AML-193 (cell line): ENCODE results near the gene IL22RA2.
"Not testable (repeated sequence)": the region's sequence is repeated elsewhere in the genome, so short reads cannot be mapped to it uniquely, and the experiment has no call there.

ENCODE experiments used
- DNase-seq, 2 experiments: peaks; one replicate each; lab custom pipeline; 2025; lab: John Stamatoyannopoulos, UW

The IL22RA2 gene

DNA sequence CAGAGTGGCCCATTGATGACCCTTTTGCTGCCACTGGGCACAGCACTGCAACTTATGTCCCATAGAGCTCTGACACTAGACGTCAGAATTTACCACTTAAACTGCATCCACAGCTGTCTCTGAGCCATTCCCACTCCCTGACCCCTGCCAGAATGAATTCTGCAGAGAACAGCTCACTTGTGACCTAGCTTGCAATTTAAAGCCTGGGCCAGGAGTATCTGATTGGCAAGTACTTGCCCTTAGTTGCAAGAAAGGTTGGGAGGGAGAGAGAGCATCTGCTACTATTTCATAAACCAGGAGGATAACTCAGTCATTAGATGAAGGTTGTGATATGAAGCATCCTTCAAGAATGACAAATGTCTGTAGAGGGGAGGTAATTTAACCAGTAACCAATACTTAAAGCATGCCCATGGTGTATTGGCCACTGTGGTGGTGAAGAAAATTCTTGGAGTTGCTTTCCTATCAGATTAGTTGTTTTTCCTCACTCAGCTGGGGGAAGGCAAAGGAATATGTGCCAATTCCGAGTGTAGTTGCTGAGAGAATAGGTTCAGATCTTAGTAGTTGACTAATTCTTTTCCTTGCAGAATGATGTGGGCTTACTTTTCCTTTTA, 46.5 kb downstream of the IL22RA2 start:
- DNase-seq: no peak

DNA sequence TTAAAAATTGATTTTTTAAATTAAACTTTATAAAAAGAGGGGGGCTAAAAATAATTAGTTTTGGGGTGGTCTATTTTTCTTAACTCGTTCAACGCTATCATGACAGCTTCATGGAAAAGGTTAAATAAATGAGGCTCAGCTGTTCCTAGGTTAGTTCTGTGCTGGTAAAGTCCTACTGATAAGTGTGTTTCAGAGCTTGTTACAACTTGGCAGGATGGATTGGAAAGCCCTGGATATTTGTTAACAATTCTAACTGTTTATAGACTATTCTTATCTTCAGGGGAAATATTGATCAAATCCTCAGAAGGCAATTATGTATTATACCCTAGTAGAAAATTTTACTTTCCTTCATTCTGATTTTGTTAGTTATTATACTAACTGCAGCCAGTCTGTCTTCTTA, 50.4 kb downstream of the IL22RA2 start:
- no peak for DNase-seq

DNA sequence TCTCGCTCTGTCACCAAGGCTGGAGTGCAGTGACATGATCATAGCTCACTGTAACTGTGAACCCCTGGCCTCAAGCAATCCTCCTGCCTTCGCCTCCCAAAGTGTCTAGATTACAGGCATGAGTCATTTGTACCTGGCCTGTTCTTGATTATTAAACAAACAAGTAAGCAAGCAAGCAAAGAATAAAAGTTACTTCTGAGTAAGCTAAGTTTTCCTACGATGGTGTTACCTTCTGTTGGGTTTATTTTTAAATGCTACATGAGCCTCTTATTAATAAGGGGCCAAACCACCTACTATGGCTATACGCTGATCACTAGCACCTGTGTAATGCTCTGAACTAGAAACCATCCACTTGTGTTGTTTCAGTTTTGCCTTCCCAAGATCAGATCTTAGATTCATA, 50.8 kb downstream of the IL22RA2 start:
- DNase-seq: no peak

DNA sequence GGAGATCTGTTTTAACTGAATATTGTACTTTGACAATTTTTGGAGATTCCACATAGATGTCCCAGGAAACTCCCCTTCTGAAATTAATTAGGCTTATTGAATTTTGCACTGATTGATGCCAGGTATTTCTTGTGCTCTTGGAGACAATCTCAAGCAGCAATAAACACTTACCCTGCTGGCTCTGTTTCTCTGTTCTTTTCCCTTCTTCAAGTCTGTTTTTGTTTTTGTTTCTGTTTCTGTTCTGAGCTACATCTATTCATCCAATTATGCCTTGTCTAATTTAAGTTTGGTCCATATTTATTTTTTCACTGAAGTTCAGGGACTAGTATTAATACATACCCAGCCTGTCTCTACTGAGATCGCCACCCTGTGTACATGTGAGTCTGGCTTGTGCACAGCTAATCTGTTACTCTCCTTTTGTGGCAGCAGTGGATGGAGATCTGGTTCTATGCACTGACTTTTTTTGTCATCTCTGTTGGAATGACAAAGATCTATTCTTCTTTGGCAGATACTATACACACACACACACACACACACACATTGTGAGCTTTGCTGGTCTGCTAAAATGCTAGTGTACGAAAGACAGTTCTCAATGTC, 51.9 kb downstream of the IL22RA2 start:
- no peak for DNase-seq

DNA sequence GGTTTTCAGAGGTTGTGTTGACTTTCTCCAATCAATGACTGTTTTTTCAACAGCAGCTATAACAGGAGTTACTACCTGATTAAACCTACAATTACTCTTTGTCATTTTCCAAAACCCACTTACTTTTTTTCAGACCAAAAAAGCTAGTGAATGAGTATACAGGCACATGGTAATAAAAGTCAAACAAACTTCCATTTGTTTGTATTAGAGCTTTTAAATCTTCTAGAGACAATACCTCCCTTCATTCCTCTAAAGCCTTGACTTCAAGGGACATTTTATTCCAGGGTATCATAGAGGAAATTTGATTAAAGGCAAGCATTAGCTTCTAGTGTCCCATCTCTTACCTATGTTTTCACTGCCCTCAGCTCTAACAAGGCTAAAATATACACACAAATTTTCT, 52.7 kb downstream of the IL22RA2 start:
- DNase-seq: no peak

DNA sequence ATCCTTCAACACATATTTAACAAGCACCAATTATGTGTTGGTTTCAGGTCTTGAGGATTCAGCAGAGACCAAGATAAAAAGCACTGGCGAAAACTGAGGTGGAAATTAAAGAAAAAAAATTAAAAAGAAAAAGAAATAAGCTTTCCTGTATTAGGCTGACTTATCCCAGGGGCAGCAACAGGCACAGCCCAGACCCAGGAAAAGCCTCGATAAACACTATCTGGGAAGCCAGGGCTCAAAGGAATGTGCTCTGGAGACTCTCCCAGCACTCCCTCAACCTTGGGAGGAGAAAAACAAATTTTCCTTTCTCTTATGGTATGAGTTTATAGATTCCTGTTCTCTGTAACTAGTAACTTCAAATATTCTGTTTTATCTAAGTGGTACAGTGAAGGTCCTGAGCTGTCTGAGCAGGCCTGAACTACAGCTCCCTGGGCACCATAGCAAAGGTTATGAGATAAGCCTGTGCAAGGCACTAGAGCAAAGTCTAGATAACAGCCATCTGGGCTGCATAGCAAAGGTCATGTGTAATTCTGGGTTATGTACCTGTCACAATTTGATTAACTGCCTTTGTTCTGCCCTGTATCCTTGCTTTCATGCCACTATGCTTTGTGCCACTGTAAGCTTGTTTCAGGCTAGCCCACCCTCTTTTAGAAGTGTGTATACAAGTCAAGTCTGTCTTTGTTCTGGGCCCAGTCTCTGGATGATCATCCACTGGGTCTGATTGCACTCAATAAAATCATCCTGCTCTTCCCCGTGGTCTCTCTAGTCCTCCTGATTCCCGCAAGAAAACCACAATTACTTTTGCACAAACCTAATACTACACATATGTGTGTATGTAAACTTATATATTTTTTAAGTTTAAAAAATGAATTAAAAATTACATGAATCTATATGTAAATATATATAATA, 54.0 kb downstream of the IL22RA2 start:
- DNase-seq: no peak

DNA sequence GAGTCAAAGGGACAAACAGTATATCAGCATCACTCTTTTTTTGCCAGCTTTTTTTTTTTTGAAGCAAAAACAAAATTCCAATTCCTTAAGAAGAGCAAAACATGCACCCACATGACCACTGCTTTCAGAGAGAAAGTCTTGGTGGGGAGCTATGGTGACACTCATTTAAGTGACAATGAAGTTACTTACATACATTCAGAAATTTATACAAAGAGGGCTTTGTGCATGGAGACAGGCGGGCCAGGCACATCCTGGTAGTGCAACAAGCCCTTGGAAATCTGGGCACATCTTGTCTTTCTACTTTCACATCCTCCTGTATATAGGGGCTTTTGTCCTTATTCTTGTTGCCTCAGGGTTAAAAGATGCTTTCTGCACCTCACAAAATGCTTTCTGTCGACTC, 55.9 kb downstream of the IL22RA2 start:
- DNase-seq: no peak

DNA sequence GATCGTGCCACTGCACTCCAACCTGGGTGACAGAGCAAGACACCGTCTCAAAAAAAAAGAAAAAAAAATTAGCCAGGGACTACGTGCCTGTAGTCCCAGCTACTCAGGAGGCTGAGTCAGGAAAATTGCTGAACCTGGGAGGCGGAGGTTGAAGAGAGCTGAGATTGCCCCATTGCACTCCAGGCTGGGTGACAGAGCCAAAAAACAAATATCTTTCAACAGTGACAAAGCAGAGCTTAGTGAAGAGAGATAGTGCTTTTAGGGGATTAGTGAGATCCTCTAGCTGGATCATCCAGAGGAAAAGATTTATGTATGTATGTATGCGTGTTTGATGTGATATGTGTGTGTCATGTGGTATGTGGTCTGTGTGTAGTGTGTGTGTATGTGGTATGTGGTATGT, 56.6 kb downstream of the IL22RA2 start:
- no peak for DNase-seq

DNA sequence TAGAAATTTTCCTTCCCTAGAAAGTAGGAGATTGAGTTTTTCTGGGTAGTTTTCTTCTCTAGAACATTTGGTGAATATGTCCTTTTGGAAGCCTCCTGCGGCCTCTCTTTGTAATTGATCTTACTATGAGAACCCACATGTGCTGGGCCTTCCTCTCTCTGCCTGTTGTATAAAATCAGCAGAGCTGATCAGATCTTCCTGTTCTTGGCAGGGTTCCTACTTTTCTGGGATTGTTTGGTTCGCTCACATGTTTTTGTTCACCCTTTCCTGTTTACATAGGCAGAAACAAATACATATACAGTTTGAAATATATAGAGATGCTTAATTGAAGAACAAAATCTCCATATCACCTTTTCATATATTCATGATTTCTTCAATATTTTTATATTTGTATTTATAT, 57.8 kb downstream of the IL22RA2 start:
- no peak for DNase-seq

DNA sequence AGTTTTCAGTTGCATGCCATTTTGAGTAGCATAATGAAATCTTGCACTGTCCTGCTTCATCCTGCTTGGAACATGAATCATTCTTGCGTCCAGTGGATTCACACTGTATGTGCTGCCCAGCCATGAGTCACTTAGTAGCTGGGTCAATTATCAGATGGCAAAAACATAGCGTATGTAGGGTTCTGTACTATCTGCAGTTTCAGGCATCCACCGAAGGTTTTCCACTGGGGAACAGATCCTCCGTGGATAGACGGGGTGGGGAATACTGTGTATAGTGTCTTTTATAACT, 61.4 kb downstream of the IL22RA2 start:
- no peak for DNase-seq

DNA sequence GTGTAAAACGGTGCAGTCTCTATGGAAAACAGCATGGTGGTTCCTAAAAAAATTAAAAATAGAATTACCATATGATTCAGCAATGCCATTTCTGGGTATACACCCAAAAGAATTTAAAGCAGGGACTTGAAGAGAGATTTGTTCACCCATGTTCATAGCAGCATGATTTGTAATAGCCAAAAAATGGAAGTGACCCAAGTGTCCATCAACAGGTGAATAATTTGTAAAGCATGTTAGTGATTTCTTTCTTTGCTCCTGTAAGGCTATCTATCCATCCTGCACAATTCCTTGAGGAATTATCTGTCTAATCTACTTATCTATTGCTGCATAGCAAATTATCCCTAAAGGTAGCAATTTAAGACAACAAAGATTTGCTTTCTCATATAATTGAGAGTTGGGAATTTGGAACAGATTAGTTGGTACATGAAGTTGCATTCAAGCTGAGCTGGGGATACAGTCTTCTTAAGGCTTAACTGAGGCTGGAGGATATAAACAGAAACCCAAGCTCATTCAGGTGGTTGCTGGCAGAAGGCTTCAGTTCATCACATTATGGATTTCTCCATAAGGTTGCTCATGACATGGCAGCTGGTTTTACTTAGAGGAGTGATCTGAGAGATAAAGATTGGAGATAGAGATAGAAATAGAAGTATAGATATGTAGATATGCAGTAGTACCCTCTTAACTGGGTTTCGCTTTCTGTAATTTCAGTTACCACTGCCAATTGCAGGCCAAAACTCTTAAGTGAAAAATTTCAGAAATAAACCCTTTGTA, 62.0 kb downstream of the IL22RA2 start:
- DNase-seq: no peak

DNA sequence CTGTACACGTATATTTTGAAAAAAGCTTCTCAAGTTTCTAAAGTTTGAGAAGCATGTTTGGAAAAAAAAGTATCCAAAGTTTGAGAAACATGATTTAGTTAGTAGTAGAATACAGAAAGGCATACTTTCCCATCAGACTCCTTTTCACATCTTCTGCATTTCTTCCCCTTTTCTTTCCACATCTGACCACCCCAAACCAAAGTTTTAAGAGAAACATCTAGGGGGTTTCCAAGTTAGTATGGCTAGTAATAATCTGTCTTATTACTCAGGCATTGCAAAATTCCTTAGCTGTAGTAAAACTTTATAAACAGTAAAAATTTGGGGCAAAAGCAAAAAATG, 65.7 kb downstream of the IL22RA2 start:
- no peak for DNase-seq

DNA sequence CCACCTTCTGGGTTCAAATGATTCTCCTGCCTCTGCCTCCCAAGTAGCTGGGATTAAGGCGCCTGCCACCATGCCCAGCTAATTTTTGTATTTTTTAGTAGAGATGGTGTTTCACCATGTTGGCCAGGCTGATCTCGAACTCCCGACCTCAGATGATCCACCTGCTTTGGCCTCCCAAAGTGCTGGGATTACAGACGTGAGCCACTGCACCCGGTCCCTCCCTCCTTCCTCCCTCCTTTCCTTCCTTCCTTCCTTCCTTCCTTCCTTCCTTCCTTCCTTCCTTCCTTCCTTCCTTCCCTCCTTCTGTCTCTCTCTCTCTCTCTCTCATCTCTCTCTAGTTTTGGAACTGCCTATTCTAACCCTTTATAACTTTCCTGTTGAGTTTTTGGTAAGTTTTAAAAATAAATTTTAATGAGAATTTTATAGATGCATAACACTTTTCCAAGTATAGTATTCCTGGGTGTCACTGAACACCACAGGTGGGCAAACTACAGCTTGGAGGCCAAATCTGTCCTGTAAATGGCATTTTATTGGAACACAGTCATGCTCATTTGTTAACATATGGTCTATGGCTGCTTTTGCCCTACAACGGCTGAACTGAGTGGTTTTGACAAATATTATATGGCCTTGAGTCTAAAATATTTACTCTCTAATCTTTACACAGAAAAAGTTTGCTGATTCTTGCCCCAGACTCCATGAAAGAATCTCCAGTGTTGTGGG, 66.2 kb downstream of the IL22RA2 start:
- not testable (repeated sequence) for DNase-seq

DNA sequence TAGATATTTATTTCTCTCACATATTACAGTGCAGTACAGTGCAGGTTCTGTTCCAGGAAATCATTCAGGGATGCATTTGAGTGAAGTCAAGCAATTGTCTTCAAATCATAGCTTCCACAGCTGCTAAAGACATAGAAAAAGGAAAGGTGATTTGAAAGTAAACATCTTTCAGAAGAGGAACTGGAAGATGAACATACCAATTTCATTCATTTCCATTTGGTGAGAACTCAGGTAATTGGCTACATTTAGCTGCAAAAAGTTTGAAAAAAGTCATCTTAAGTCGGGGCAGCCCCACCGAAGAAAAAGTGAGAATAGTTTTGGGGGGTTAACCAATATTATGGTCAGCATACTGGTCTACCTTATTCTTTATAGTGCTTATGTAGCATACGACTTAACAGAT, 67.3 kb downstream of the IL22RA2 start:
- DNase-seq: no peak

DNA sequence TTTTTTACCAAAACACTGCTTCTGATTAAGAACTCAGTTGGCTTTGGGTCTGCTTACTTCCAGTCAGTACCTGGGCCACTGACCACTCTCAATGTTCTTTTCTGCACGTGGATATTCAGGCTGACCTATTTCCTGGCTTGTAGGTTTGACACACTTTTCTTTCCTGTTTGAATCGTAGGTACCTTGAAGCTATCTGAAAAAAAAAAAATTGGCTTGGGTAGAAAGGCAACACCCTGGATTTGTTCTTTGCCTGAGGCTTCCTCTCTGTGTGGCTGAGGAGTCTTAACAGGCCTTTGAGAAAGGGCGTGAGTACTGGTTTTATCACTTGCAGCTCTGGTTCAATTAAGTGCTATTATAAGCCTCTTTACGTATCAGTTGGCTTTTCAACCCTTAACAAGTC, 68.1 kb downstream of the IL22RA2 start:
- no peak for DNase-seq

DNA sequence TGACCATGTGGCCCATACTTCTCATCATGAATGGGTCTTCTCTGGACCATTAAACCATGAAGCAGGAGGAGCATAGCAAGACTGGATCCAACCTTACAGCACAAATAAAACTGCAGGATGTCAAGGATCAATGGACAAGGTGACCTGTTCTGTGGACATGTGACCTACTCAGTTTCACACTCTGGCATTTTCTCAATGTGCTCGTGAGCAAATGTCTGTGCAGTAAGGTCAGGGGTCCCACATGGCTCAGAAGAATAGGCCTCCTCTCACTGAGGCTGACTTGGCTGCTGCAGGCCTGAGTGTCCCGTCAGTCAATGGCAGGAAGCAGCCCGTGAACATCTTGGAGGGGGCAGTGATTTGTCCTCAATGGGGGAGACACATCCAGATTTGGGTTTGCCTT, 68.5 kb downstream of the IL22RA2 start:
- no peak for DNase-seq

DNA sequence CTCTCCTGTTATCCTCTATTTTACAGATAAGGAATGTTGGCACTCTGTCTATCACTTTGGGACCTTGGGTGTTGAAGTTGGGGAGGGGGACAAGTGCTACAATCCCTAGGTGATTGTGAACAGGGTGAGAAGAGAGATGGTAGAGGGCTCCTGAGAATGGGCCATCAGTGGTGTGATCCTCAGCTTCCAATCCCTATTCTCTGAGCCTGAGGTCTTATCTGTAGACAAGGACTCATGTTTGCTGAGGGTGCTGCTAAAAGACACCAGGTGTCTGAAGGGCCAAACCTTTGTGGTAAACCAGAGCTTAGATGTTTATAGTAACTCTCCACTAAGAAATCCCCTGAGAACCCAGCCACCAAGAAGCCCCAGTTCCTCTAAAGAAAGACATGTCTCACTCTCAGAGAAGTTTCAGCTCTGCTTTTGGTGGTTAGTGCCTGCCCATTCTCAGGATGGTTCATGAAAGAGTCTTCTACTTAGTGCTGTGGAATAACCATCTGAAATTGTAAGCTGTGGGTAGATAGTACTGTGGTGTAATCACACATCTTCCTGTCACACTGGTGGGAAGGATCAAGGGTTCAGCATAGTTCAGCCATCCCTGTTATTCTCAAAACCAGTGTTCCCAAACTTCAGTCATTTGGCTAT, 70.5 kb downstream of the IL22RA2 start:
- DNase-seq: no peak

DNA sequence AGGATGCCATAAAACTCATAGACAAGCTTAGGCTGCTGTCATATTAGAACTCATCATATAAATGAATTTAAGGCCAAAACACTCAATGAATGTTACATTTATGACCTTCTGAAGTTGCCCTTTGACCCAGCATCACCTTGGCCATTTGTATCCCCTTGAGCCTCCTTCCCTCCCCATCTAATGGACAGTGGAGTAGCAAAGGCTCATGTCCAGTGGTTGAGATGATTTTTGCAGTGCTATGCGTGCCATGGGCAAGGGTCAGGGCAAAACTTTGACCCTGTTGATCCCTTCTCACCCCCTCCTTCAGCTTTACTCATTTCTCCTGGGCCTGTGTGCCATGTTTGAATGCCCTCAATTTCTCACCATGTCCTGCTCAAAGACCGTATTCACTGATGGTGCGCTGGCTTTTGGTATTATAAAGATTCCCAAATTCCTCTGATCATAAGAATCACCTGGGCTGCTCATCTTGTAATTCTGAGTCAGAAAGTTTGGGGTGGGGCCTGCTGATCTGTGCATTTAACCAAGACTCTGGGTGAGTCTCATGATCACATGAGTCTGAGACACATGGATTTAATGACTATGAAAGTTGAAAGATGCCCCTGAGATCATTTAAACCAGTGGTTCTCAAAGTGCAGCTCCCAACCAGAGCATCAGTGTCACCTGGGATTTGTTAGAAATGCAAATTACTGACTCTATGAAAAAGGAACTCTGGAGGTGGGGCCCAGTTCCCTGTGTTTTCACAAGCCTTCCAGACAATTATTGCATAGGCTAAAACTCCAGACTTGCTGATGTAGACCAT, 71.2 kb downstream of the IL22RA2 start:
- no peak for DNase-seq

DNA sequence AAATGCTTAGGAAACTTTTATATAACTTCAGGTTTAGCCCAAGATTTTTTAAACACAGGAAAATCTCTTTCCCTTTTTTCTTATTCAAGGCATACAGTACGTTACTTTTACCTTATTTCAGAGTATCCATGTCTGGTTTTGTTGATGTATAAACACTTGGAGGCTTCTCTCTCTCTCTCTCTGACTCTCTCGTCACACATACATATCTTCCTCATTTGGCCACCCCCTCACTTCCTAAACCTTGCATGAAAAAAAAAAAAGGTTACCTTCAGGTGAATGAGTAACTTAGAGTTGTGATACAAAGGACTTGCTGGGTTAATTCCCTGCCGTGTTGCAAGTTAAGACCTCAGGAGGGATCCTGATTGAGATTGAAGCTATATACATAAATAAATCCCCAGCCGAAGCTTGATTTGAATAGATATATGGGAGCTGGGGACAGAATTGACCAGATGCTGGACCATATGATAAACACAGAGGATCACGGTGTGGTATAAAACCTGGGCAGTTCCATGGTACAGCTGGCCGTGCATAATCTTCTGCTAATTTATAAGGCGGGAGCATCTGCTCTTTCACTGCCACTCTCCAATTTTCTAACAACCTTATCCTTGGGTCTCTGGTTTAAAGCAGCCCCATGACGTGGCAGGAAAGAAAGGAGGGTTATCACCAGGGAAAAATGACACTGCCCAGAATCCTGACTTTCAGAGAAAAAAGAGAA, 73.6 kb downstream of the IL22RA2 start:
- DNase-seq: no peak

DNA sequence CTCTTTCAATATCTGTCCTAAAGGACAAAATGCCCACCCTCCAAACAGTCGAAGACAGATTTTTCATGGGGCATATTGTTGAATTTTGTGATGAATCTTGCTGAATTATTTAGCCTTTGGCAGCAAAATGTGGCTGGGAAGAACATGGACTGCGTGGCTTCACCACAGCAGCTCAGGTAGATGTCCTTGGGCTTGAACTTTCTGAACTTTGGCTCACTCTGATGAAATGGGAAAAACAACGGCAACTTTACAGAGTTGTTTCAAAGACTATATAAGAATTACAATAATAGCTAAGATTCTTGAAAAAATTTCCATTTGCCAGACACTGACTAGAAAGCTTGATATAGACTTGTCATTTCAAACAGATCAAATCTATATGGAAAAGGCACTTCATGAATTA, 75.9 kb downstream of the IL22RA2 start:
- DNase-seq: no peak
